GM23248 (cell line): Measurements from ENCODE around the gene ZNF302.

Experiments
- EZH2 ChIP-seq: fragments of 200-600 bp; sonication (generic); IDR thresholded peaks from 2 replicates; pipeline ENCODE4 v1.6.1; 2018; ENCODE audit warnings: antibody characterized with exemption, mild to moderate bottlenecking; ENCODE audit not compliant: insufficient read depth, poor library complexity, severe bottlenecking
- EZH2phosphoT487 ChIP-seq: fragments of 200-600 bp; sonication (generic); IDR thresholded peaks from 2 replicates; pipeline ENCODE4 v1.6.1; 2018; ENCODE audit warnings: antibody characterized with exemption, moderate library complexity, mild to moderate bottlenecking, low read depth; ENCODE audit not compliant: insufficient read depth

DNA sequence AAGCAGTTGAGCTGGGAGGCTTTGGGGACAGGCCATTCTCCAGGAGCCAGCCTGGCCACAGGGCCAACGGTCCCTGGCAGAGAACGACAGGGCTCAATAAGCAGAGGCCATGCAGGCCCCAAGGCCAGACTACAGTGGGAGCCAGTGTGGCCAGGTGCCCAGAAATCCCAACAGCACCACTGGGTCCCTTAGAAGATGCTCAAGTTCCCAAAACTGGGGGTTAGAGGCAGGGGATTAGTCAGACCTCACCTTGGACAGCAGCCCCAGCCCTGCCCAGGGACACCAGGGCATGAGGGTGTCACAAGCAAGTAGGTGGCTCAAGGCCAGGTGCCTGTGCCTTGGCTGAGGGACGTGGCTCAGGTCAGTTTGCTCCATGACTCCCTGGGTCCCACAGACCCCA is 13.3 kb upstream of the ZNF302 start:
- no peak for TF ChIP-seq EZH2
- TF ChIP-seq EZH2phosphoT487, result no peak
